ENCODE results near the gene ASIC4. TPM values are rescaled to one million over a fixed set of nuclear protein-coding genes. Genes with fewer than 3 reads are reported as not detected.

Gene ASIC4
- total and polyA plus RNA-seq, 2 experiments from 2014 or later, result 0.13 to 3.6 TPM

DNA sequence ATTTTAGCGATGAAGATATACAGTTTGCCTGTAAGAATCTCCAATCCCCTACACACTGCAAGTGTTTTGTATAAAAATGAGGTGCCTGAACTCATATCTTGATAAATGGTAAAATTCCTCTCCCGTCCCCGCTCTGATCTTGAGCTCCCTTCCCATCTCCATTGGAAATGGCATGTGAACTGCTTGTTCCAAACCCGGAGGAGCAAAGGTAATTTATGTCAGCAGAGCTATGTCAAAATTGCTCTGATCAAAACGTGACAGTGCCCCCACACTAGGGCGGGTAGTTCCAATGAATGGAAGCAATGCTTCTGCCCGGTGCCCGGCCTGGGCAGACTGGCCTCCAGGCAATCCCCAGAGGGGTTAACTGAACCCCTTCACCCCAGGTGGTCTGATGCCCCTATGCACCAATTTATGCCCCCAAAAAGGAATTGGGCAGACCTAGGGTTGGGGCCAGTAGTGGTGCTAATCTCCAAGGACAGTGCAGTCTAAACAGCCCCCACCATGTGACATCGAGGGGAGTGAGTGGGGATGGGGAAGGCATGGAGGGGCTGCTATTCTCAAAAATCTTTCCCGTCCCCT lies 19.2 kb upstream of the ASIC4 start:
- Mint-ChIP-seq H3K27me3 (ENCODE audit: insufficient read depth, low read depth, poor library complexity) (peaks cover 51% of the 10 kb centered on the region), H3K9me3 (no peaks in the 10 kb centered on the region; the same call in 2 of the 3 replicates), H3K4me1 (peaks cover 36% of the 10 kb centered on the region), H3K27ac (no peak overlapping the region), H3K36me3 (ENCODE audit: low read depth) (no peaks in the 10 kb centered on the region; the same call in 2 of the 3 replicates), H3K4me3 (no peak overlapping the region)
- Histone ChIP-seq H3K79me2 (replicated peaks; ENCODE audit: insufficient read depth) (no peaks in the 10 kb centered on the region), H2AFZ (no peak overlapping the region), H3F3A (replicated peaks; ENCODE audit: low read depth) (peaks cover 17% of the 10 kb centered on the region), H3K4me1 (ENCODE audit: insufficient read depth) (peaks cover 28% of the 10 kb centered on the region), H3K4me2 (peak overlapping the region; percentile 98; the same call in 1 of the 2 replicates), H3K27ac (ENCODE audit: low read depth) (no peak overlapping the region), H3K27me3 (ENCODE audit: insufficient read depth) (peaks cover 52% of the 10 kb centered on the region), H3K9me2 (ENCODE audit: insufficient read depth) (no peaks in the 10 kb centered on the region), H3K4me3 (no peak overlapping the region), H3K36me3 (ENCODE audit: insufficient read depth) (no peaks in the 10 kb centered on the region), H4K20me1 (replicated peaks; ENCODE audit: insufficient read depth) (no peaks in the 10 kb centered on the region)
- DNase-seq (ENCODE audit: low spot score) (no peak), ATAC-seq (no peak)
- TF ChIP-seq STAT1 (IDR thresholded peaks at IDR 0.05; ENCODE audit: unreplicated experiment) (no peak), ZNF114 (CRISPR knock-in tag; IDR thresholded peaks at IDR 0.05) (no peak)
- TF ChIP-seq, protein P1, sequence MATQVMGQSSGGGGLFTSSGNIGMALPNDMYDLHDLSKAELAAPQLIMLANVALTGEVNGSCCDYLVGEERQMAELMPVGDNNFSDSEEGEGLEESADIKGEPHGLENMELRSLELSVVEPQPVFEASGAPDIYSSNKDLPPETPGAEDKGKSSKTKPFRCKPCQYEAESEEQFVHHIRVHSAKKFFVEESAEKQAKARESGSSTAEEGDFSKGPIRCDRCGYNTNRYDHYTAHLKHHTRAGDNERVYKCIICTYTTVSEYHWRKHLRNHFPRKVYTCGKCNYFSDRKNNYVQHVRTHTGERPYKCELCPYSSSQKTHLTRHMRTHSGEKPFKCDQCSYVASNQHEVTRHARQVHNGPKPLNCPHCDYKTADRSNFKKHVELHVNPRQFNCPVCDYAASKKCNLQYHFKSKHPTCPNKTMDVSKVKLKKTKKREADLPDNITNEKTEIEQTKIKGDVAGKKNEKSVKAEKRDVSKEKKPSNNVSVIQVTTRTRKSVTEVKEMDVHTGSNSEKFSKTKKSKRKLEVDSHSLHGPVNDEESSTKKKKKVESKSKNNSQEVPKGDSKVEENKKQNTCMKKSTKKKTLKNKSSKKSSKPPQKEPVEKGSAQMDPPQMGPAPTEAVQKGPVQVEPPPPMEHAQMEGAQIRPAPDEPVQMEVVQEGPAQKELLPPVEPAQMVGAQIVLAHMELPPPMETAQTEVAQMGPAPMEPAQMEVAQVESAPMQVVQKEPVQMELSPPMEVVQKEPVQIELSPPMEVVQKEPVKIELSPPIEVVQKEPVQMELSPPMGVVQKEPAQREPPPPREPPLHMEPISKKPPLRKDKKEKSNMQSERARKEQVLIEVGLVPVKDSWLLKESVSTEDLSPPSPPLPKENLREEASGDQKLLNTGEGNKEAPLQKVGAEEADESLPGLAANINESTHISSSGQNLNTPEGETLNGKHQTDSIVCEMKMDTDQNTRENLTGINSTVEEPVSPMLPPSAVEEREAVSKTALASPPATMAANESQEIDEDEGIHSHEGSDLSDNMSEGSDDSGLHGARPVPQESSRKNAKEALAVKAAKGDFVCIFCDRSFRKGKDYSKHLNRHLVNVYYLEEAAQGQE (IDR thresholded peaks at IDR 0.05; ENCODE audit: unreplicated experiment), result no peak

DNA sequence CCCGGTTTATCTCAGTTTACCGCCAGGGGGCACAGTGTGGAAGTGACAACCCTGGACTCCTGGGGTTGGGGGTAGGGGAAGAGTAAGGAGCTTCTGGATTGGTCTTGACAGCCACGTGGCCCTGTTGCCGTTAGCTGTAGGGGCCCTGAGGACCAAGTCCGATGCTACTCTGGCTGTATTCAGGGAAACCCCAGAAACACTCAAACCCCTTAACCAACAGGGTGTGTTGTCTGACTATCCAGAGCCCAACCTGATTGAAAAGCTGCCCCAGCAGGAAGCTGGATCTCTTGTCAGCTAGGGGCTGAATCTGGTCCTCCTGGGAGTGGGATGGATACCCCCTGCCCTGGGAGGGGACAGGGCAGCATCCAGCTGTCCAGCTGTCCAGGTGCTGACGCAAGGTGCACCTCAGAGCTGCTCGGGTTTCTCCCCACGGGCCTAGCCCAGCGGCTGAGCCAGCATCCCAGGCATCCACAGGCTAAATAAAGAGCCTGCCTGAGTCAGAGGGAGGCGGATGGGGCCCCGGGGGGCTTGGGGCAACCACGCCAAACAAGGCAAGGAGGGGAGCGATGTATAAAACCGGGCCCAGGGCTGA lies 18.7 kb upstream of the ASIC4 start:
- no peaks in the 10 kb centered on the region; the same call in 2 of the 3 replicates for H3K36me3 Mint-ChIP-seq (ENCODE audit: low read depth)
- TF ChIP-seq ZNF331 (CRISPR knock-in tag; IDR thresholded peaks at IDR 0.05; ENCODE audit: low read depth), result no peak
- TF ChIP-seq, protein P1 (IDR thresholded peaks at IDR 0.05; ENCODE audit: unreplicated experiment), result peak; percentile 43
- TF ChIP-seq, protein P2, sequence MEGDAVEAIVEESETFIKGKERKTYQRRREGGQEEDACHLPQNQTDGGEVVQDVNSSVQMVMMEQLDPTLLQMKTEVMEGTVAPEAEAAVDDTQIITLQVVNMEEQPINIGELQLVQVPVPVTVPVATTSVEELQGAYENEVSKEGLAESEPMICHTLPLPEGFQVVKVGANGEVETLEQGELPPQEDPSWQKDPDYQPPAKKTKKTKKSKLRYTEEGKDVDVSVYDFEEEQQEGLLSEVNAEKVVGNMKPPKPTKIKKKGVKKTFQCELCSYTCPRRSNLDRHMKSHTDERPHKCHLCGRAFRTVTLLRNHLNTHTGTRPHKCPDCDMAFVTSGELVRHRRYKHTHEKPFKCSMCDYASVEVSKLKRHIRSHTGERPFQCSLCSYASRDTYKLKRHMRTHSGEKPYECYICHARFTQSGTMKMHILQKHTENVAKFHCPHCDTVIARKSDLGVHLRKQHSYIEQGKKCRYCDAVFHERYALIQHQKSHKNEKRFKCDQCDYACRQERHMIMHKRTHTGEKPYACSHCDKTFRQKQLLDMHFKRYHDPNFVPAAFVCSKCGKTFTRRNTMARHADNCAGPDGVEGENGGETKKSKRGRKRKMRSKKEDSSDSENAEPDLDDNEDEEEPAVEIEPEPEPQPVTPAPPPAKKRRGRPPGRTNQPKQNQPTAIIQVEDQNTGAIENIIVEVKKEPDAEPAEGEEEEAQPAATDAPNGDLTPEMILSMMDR (conservative IDR thresholded peaks at IDR 0.05; ENCODE audit: low read depth in 2 of 2), result peak; percentile 86 to 90
- Histone ChIP-seq H3K36me3 (ENCODE audit: insufficient read depth) (no peaks in the 10 kb centered on the region), H3K79me2 (replicated peaks; ENCODE audit: insufficient read depth) (no peaks in the 10 kb centered on the region), H3F3A (replicated peaks; ENCODE audit: low read depth) (peaks cover 17% of the 10 kb centered on the region), H2AFZ (no peak overlapping the region), H3K27ac (ENCODE audit: low read depth) (no peak overlapping the region), H3K27me3 (ENCODE audit: insufficient read depth) (peaks cover 52% of the 10 kb centered on the region), H3K9me2 (ENCODE audit: insufficient read depth) (no peaks in the 10 kb centered on the region), H3K4me2 (peak overlapping the region; percentile 98), H3K4me1 (ENCODE audit: insufficient read depth) (peaks cover 28% of the 10 kb centered on the region), H3K4me3 (no peak overlapping the region), H4K20me1 (replicated peaks; ENCODE audit: insufficient read depth) (no peaks in the 10 kb centered on the region)
- no peak overlapping the region for H3K27ac Mint-ChIP-seq
- no peaks in the 10 kb centered on the region; the same call in 2 of the 3 replicates for H3K9me3 Mint-ChIP-seq
- H3K4me1 Mint-ChIP-seq, result peaks cover 41% of the 10 kb centered on the region
- H3K4me3 Mint-ChIP-seq, result no peak overlapping the region
- H3K27me3 Mint-ChIP-seq (ENCODE audit: insufficient read depth, low read depth, poor library complexity), result peaks cover 49% of the 10 kb centered on the region
- DNase-seq (ENCODE audit: low spot score) (peak; percentile 95), ATAC-seq (peak; percentile 15)
